ENCODE data around the gene HMOX1.

DNA sequence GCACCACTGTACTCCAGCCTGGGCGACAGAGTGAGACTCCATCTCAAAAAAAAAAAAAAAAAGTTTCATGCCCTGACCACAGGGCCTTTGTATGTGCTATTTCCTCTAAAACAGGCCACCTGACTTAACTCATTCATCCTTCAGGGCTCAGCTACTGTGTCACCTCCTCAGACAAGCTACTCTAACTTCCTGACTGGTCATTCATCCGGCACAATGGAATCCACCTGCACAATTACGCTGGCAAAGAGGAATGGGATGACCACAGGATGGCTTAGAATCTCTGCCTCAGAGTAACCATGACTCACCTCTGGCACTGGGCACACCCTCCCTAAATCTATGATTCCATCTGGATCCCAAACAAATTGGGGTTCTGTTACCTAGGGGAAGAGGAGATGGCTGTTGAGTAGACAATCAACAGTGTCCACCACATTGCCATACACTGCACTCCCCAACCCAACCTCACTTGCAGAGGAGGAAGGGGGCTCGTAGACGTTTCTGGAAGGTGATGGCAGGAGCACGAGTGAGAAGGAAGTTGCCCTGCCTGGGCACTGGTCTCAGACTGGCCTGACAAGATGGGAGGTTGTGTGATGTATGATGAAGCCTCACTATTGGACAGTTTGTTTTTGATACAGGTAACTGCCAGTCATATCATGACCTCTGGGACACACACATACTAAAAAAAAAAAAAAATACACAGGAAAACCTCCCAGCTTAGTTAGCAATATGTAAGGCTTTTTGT, 22.8 kb upstream of the HMOX1 start:
- TF ChIP-seq, protein P1, sequence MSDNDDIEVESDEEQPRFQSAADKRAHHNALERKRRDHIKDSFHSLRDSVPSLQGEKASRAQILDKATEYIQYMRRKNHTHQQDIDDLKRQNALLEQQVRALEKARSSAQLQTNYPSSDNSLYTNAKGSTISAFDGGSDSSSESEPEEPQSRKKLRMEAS (IDR thresholded peaks at IDR 0.05): no peak
- TF ChIP-seq TAF1 (conservative IDR thresholded peaks at IDR 0.05) (no peak), JUND (IDR thresholded peaks at IDR 0.05) (no peak), REST (IDR thresholded peaks at IDR 0.05) (no peak), SP1 (IDR thresholded peaks at IDR 0.05) (no peak), RAD21 (IDR thresholded peaks at IDR 0.05) (no peak)
- TF ChIP-seq, protein P2, sequence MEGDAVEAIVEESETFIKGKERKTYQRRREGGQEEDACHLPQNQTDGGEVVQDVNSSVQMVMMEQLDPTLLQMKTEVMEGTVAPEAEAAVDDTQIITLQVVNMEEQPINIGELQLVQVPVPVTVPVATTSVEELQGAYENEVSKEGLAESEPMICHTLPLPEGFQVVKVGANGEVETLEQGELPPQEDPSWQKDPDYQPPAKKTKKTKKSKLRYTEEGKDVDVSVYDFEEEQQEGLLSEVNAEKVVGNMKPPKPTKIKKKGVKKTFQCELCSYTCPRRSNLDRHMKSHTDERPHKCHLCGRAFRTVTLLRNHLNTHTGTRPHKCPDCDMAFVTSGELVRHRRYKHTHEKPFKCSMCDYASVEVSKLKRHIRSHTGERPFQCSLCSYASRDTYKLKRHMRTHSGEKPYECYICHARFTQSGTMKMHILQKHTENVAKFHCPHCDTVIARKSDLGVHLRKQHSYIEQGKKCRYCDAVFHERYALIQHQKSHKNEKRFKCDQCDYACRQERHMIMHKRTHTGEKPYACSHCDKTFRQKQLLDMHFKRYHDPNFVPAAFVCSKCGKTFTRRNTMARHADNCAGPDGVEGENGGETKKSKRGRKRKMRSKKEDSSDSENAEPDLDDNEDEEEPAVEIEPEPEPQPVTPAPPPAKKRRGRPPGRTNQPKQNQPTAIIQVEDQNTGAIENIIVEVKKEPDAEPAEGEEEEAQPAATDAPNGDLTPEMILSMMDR (IDR thresholded peaks at IDR 0.05; ENCODE audit: low read depth, low read length, missing input control): no peak
